Sigmoid colon (tissue), 4 donors: Measurements from ENCODE around the gene ZNF462.

Source experiments
- EP300 ChIP-seq, 4 donors: sonication (generic); formaldehyde crosslinking; IDR thresholded peaks; one replicate each; pipeline ENCODE4 v1.6.1; 2017; ENCODE audit warnings: antibody characterized with exemption in 4 of 4
- POLR2A ChIP-seq, 2 donors: fragments of 450-650 bp; IDR thresholded peaks; one replicate each; pipeline ENCODE4 v1.6.1; 2016; ENCODE audit warnings: antibody characterized with exemption in 2 of 2, mild to moderate bottlenecking in 2 of 2, moderate library complexity in 2 of 2
- POLR2AphosphoS5 ChIP-seq, 4 donors: sonication (generic); formaldehyde crosslinking; IDR thresholded peaks; one replicate each; pipeline ENCODE4 v1.6.1; 2017; ENCODE audit warnings: antibody characterized with exemption in 4 of 4
- TF ChIP-seq, protein P1 (sequence below), 4 experiments: fragments of 450-650 bp in 3 of 4; fragments of 200-600 bp in 1 of 4; IDR thresholded peaks; one replicate each; pipeline ENCODE4 v1.5.1; 2016 to 2019; ENCODE audit warnings: antibody characterized with exemption in 4 of 4, mild to moderate bottlenecking in 3 of 4, moderate library complexity in 2 of 4

DNA sequence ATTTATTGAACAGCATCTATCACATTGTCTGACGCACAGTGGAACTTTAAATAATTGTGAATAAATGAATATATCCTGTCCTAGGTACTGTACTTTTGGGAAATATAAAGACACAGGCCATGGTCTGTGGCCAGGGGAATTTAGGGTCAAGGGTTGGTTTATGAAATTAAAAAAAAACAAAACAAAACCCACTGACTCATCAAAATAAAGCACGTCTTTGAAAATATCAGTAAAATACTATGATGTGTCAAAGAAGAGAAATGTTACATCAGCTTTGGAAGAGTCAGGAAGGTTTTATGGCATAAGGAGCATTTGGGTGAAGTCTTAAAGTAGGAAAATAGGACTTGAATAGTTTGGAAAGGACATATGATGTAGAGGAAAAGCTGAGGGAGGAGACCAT lies 70.5 kb downstream of the ZNF462 start:
- TF ChIP-seq EP300 (IDR thresholded peaks at IDR 0.05) (no peak), POLR2A (IDR thresholded peaks at IDR 0.05) (no peak), POLR2AphosphoS5 (IDR thresholded peaks at IDR 0.05) (no peak)
- TF ChIP-seq, protein P1, sequence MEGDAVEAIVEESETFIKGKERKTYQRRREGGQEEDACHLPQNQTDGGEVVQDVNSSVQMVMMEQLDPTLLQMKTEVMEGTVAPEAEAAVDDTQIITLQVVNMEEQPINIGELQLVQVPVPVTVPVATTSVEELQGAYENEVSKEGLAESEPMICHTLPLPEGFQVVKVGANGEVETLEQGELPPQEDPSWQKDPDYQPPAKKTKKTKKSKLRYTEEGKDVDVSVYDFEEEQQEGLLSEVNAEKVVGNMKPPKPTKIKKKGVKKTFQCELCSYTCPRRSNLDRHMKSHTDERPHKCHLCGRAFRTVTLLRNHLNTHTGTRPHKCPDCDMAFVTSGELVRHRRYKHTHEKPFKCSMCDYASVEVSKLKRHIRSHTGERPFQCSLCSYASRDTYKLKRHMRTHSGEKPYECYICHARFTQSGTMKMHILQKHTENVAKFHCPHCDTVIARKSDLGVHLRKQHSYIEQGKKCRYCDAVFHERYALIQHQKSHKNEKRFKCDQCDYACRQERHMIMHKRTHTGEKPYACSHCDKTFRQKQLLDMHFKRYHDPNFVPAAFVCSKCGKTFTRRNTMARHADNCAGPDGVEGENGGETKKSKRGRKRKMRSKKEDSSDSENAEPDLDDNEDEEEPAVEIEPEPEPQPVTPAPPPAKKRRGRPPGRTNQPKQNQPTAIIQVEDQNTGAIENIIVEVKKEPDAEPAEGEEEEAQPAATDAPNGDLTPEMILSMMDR (IDR thresholded peaks at IDR 0.05) = no peak
